ENCODE data around the gene EFL1. TPM values are rescaled to one million over a fixed set of nuclear protein-coding genes. Genes with fewer than 3 reads are reported as not detected.

The EFL1 gene
- total and polyA plus RNA-seq, 9 of the 15 experiments (the other 6 are each of a cell fraction or from before 2014, with no cell fraction given) = 4.8 to 32.5 (median 16.9) TPM

DNA sequence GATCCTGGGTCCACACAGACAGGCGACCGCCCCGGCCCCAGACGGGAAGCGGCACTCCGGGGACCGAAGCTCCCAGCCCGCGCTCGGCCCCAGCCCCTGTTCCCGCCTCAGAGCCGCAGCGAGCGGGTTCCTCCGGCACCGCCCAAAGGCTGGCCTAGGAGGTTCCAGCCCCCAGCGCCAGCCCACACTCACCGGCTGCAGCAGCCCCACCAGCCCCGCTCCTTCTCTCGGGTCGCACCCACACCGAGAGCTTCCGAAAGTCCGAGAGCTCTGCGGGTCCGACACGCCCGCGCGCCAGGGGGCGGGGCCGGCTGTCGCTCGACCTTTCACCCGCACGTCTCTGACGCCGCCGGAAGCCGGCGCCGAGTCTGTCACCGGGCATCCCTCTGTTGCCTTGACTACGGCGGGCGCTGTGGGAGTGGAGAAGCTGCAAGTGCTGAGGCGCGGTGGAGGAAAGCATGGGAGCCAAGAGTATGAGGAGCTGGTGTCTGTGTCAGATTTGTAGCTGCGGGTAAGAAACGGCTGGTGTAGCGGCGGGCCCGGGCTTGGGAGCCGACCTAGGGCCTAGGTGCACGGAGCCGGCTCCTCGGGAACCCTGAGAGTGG lies at the start of gene EFL1, which contains the start of gene SAXO2 (continued):
- TF ChIP-seq, protein P1, sequence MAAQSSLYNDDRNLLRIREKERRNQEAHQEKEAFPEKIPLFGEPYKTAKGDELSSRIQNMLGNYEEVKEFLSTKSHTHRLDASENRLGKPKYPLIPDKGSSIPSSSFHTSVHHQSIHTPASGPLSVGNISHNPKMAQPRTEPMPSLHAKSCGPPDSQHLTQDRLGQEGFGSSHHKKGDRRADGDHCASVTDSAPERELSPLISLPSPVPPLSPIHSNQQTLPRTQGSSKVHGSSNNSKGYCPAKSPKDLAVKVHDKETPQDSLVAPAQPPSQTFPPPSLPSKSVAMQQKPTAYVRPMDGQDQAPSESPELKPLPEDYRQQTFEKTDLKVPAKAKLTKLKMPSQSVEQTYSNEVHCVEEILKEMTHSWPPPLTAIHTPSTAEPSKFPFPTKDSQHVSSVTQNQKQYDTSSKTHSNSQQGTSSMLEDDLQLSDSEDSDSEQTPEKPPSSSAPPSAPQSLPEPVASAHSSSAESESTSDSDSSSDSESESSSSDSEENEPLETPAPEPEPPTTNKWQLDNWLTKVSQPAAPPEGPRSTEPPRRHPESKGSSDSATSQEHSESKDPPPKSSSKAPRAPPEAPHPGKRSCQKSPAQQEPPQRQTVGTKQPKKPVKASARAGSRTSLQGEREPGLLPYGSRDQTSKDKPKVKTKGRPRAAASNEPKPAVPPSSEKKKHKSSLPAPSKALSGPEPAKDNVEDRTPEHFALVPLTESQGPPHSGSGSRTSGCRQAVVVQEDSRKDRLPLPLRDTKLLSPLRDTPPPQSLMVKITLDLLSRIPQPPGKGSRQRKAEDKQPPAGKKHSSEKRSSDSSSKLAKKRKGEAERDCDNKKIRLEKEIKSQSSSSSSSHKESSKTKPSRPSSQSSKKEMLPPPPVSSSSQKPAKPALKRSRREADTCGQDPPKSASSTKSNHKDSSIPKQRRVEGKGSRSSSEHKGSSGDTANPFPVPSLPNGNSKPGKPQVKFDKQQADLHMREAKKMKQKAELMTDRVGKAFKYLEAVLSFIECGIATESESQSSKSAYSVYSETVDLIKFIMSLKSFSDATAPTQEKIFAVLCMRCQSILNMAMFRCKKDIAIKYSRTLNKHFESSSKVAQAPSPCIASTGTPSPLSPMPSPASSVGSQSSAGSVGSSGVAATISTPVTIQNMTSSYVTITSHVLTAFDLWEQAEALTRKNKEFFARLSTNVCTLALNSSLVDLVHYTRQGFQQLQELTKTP (IDR thresholded peaks at IDR 0.05; ENCODE audit: low read depth in 1 of 2, partially characterized antibody in 2 of 2) = no peak
- no peak for TF ChIP-seq WHSC1 (IDR thresholded peaks at IDR 0.05; ENCODE audit: low read length)
- TF ChIP-seq, protein P2, sequence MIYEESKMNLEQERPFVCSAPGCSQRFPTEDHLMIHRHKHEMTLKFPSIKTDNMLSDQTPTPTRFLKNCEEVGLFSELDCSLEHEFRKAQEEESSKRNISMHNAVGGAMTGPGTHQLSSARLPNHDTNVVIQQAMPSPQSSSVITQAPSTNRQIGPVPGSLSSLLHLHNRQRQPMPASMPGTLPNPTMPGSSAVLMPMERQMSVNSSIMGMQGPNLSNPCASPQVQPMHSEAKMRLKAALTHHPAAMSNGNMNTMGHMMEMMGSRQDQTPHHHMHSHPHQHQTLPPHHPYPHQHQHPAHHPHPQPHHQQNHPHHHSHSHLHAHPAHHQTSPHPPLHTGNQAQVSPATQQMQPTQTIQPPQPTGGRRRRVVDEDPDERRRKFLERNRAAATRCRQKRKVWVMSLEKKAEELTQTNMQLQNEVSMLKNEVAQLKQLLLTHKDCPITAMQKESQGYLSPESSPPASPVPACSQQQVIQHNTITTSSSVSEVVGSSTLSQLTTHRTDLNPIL (CRISPR knock-in tag; IDR thresholded peaks at IDR 0.05) = no peak
- no peak for TF ChIP-seq CSDE1 (IDR thresholded peaks at IDR 0.05)
- no peak for TF ChIP-seq TGIF2 (CRISPR knock-in tag; IDR thresholded peaks at IDR 0.05)
- no peak for TF ChIP-seq SRSF1 (IDR thresholded peaks at IDR 0.05; ENCODE audit: low read depth, low read length)
- no peak for TF ChIP-seq CHD4 (IDR thresholded peaks at IDR 0.05; ENCODE audit: insufficient read depth, insufficient replicate concordance, low read depth, low read length, poor library complexity, severe bottlenecking)
- TF ChIP-seq BACH1 (tag; IDR thresholded peaks at IDR 0.05) = no peak
- TF ChIP-seq ESRRA (IDR thresholded peaks at IDR 0.05; ENCODE audit: borderline replicate concordance, low read depth) = 0 out of 2 replicates have a peak, but pooled peaks have one; percentile 21
- peak; percentile 75 for TF ChIP-seq CTBP1 (IDR thresholded peaks at IDR 0.05; ENCODE audit: borderline replicate concordance)
- TF ChIP-seq, protein P3, sequence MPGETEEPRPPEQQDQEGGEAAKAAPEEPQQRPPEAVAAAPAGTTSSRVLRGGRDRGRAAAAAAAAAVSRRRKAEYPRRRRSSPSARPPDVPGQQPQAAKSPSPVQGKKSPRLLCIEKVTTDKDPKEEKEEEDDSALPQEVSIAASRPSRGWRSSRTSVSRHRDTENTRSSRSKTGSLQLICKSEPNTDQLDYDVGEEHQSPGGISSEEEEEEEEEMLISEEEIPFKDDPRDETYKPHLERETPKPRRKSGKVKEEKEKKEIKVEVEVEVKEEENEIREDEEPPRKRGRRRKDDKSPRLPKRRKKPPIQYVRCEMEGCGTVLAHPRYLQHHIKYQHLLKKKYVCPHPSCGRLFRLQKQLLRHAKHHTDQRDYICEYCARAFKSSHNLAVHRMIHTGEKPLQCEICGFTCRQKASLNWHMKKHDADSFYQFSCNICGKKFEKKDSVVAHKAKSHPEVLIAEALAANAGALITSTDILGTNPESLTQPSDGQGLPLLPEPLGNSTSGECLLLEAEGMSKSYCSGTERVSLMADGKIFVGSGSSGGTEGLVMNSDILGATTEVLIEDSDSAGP (CRISPR knock-in tag; IDR thresholded peaks at IDR 0.05) = no peak
- TF ChIP-seq NUFIP1 (IDR thresholded peaks at IDR 0.05; ENCODE audit: partially characterized antibody) = no peak
- no peak for TF ChIP-seq STAG1 (CRISPR knock-in tag; IDR thresholded peaks at IDR 0.05; ENCODE audit: borderline replicate concordance)
- TF ChIP-seq DNMT1 (IDR thresholded peaks at IDR 0.05) = no peak
- TF ChIP-seq ARID2 (IDR thresholded peaks at IDR 0.05) = no peak
- no peak for TF ChIP-seq ZC3H8 (IDR thresholded peaks at IDR 0.05)
- TF ChIP-seq ERF (CRISPR knock-in tag; IDR thresholded peaks at IDR 0.05) = no peak
- no peak for TF ChIP-seq ZNF184 (CRISPR knock-in tag; IDR thresholded peaks at IDR 0.05)
- TF ChIP-seq, protein P4, sequence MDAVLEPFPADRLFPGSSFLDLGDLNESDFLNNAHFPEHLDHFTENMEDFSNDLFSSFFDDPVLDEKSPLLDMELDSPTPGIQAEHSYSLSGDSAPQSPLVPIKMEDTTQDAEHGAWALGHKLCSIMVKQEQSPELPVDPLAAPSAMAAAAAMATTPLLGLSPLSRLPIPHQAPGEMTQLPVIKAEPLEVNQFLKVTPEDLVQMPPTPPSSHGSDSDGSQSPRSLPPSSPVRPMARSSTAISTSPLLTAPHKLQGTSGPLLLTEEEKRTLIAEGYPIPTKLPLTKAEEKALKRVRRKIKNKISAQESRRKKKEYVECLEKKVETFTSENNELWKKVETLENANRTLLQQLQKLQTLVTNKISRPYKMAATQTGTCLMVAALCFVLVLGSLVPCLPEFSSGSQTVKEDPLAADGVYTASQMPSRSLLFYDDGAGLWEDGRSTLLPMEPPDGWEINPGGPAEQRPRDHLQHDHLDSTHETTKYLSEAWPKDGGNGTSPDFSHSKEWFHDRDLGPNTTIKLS (IDR thresholded peaks at IDR 0.05; ENCODE audit: borderline replicate concordance, low read depth) = no peak

Data from K562 (cell line).